CD4-positive, alpha-beta T cell (primary cell): ENCODE data around the gene SNX19. TPM values are rescaled to one million over a fixed set of nuclear protein-coding genes. Genes with fewer than 3 reads are reported as not detected.

Experiments
- ATAC-seq: fragments of 200-7000 bp; cut with Tn5 transposase; one replicate; pipeline ENCODE4 v1.10.0; 2022; ENCODE audit warnings: mild to moderate bottlenecking; ENCODE audit not compliant: poor library complexity
- CTCF ChIA-PET: fragments of 350-600 bp; sonication (Branson Sonifier 250); formaldehyde crosslinking; loops from one replicate; lab custom pipeline; 2021; ENCODE audit warnings: antibody characterized with exemption, inconsistent platforms; lab: Charles Lee
- POLR2A ChIA-PET: fragments of 350-600 bp; sonication (Branson Sonifier 250); formaldehyde crosslinking; loops from one replicate; lab custom pipeline; 2021; ENCODE audit warnings: antibody characterized with exemption, inconsistent platforms; lab: Charles Lee
- DNase-seq, 14 experiments: peaks; one replicate each; pipeline ENCODE4 v3.0.0-alpha.2; 2013 to 2020; ENCODE audit warnings: mixed read lengths in 2 of 14
- H3K27ac ChIP-seq, 2 donors: one replicate each; pipeline versions ENCODE4 v1.5.1 to v1.7.0; 2013; ENCODE audit warnings: low read length in 2 of 2, low read depth in 1 of 2, mild to moderate bottlenecking in 1 of 2
- H3K27me3 ChIP-seq, 2 experiments: 1 replicate in 1 of 2; 2 replicates in 1 of 2; pipeline versions ENCODE4 v1.6.1 to v1.7.0; 2013; ENCODE audit warnings: low read length in 2 of 2, control low read depth in 1 of 2, mild to moderate bottlenecking in 1 of 2, moderate library complexity in 1 of 2; ENCODE audit not compliant: insufficient read depth in 2 of 2, control insufficient read depth in 1 of 2
- H3K36me3 ChIP-seq: one replicate; pipeline ENCODE4 v1.6.1; 2013; ENCODE audit warnings: low read length, control low read depth; ENCODE audit not compliant: insufficient read depth
- H3K4me1 ChIP-seq: one replicate; pipeline ENCODE4 v1.6.1; 2013; ENCODE audit warnings: low read length, control low read depth; ENCODE audit not compliant: insufficient read depth
- H3K4me3 ChIP-seq: one replicate; pipeline ENCODE4 v1.5.1; 2013; ENCODE audit warnings: mild to moderate bottlenecking, low read length, moderate library complexity
- H3K9me3 ChIP-seq, 2 experiments: 1 replicate in 1 of 2; 2 replicates in 1 of 2; pipeline versions ENCODE4 v1.6.1 to v1.7.0; 2013; ENCODE audit warnings: low read length in 2 of 2, mild to moderate bottlenecking in 2 of 2, control low read depth in 1 of 2, moderate library complexity in 1 of 2; ENCODE audit not compliant: control insufficient read depth in 1 of 2, insufficient read depth in 1 of 2
- H3K27ac Mint-ChIP-seq: one replicate; pipeline ENCODE4 v1.8.0; 2020; ENCODE audit warnings: mixed read lengths
- H3K27me3 Mint-ChIP-seq: one replicate; pipeline ENCODE4 v1.8.0; 2021; ENCODE audit warnings: mixed read lengths
- H3K36me3 Mint-ChIP-seq: one replicate; pipeline ENCODE4 v1.8.0; 2021; ENCODE audit warnings: low read depth, mixed read lengths
- H3K4me1 Mint-ChIP-seq: one replicate; pipeline ENCODE4 v1.8.0; 2021; ENCODE audit warnings: low read depth, mixed read lengths
- H3K4me3 Mint-ChIP-seq: one replicate; pipeline ENCODE4 v1.8.0; 2020; ENCODE audit warnings: mild to moderate bottlenecking, mixed read lengths
- H3K9me3 Mint-ChIP-seq: one replicate; pipeline ENCODE4 v1.8.0; 2020; ENCODE audit warnings: mixed read lengths
- intact Hi-C, 2 experiments: fragments of 100-400 bp; cut with DNase I in 1 of 2; cut with micrococcal nuclease in 1 of 2; formaldehyde crosslinking; loops; one replicate each; pipeline versions ENCODE4 v1.15.1 to v1.9.0; 2023 to 2025; cut with DNase I, micrococcal nuclease
- total RNA-seq, 174 experiments: library from RNA in 2 of 174; stranded (reverse) in 2 of 174; gene quantifications; one replicate each; pipeline ENCODE4 v1.2.3 and lab custom pipeline; 2021 to 2026
- TF ChIP-seq, protein P1 (sequence below): fragments of 200-600 bp; IDR thresholded peaks from one replicate; pipeline ENCODE4 v1.8.0; 2022; ENCODE audit warnings: antibody characterized with exemption, mild to moderate bottlenecking

SNX19 gene
- total RNA-seq, 2 experiments from 2014 or later = 41.2 to 43.8 TPM

DNA sequence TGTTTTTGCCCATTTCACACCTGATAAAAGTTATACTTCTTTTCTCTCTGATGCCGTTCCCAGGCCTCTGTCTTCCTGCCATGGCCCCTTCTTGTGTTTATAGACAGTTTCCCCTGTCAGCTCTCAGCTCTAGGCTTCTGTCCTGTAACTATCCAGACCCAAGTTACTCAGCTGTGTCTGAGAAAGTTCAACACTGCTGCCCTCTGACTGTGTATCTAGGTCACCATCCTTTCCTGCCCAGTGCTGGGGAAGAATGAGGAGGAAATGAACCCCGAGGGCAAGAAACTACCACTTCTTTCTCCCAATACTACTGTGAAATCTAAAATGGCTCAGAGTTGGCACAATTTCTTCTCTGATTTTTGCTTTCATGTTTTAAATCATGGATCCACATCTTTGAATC lies 29.6 kb downstream of the SNX19 start:
- Mint-ChIP-seq H3K27ac (peak overlapping the region; percentile 37), H3K4me1 (peaks cover 14% of the 10 kb centered on the region), H3K4me3 (no peak overlapping the region), H3K27me3 (no peaks in the 10 kb centered on the region), H3K9me3 (no peaks in the 10 kb centered on the region), H3K36me3 (peaks cover 28% of the 10 kb centered on the region)
- Histone ChIP-seq H3K4me1 (no peaks in the 10 kb centered on the region), H3K27ac (no peak overlapping the region), H3K27me3 (no peaks in the 10 kb centered on the region), H3K4me3 (no peak overlapping the region), H3K9me3 (no peaks in the 10 kb centered on the region), H3K36me3 (peaks cover 76% of the 10 kb centered on the region)
- ATAC-seq = no peak
- TF ChIP-seq, protein P1, sequence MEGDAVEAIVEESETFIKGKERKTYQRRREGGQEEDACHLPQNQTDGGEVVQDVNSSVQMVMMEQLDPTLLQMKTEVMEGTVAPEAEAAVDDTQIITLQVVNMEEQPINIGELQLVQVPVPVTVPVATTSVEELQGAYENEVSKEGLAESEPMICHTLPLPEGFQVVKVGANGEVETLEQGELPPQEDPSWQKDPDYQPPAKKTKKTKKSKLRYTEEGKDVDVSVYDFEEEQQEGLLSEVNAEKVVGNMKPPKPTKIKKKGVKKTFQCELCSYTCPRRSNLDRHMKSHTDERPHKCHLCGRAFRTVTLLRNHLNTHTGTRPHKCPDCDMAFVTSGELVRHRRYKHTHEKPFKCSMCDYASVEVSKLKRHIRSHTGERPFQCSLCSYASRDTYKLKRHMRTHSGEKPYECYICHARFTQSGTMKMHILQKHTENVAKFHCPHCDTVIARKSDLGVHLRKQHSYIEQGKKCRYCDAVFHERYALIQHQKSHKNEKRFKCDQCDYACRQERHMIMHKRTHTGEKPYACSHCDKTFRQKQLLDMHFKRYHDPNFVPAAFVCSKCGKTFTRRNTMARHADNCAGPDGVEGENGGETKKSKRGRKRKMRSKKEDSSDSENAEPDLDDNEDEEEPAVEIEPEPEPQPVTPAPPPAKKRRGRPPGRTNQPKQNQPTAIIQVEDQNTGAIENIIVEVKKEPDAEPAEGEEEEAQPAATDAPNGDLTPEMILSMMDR = no peak
- no peak for DNase-seq
- ChIA-PET CTCF (no interaction called here), POLR2A (no interaction called here)
- intact Hi-C loops = no loop called here

DNA sequence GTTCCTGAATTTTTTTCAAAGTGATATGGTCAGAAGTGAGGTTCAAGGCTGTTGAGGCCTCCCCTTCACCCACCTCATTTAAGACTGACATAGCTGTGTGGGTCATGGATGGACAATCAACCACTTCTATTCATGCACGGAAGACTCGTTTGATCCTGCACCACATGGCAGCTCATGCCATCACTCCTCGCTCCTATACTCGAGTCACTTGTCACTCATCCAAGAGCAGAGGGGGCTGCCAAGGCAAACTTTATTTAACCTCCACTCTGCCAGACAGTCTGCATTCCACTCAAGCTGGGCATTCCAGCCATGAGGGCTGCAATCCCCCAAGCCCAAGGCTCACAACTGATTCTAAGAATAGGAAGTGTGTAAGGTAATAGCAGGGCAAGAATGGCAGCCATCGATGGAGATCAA lies 34.1 kb downstream of the SNX19 start:
- ChIA-PET CTCF (interaction anchor here (1.6 kb wide), 1 partner anchor 12 kb away, joined by 7 read pairs; no protein-coding TSS in a partner anchor), POLR2A (no interaction called here)
- Histone ChIP-seq H3K27ac (no peak overlapping the region), H3K36me3 (peaks cover 90% of the 10 kb centered on the region), H3K27me3 (no peaks in the 10 kb centered on the region), H3K4me1 (no peaks in the 10 kb centered on the region), H3K9me3 (no peaks in the 10 kb centered on the region), H3K4me3 (no peak overlapping the region)
- H3K27ac Mint-ChIP-seq = no peak overlapping the region
- TF ChIP-seq, protein P1 = no peak
- no peaks in the 10 kb centered on the region for H3K27me3 Mint-ChIP-seq
- no peak overlapping the region for H3K4me3 Mint-ChIP-seq
- ATAC-seq = no peak
- H3K9me3 Mint-ChIP-seq = no peaks in the 10 kb centered on the region
- intact Hi-C loops = no loop called here
- DNase-seq = no peak
- peaks cover 71% of the 10 kb centered on the region for H3K36me3 Mint-ChIP-seq
- H3K4me1 Mint-ChIP-seq = peaks cover 8% of the 10 kb centered on the region

DNA sequence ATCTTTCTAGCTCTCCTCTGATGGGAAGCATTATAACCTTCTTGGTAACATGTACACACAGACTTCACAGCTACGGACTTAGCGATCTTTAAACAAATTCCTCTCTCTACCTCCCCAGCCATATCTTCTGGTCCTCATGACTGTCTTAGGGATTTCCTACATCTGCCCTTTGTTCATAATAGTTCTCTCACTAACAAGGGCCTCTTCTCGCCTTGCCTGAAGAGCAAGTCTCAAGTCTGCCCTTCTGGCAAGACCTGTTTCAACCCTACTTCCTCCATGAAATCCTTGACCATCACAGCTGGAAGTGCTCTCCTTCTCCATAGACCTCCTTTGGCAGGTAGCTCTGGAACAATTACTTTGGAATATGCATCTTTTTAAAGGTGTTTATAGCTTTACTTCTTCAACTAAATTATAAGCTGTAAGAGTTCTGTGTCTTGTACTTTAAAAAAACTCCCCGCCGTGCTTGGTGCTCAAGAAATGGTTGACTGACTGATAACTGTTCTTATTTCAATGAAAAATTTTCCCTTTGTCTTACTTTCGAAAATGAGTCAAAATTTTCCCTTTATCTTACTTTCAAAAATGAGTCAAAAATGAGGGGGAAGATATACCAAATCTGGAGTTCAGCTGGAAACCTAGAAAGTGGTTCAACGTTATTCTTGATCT lies 34.7 kb downstream of the SNX19 start:
- Histone ChIP-seq H3K36me3 (peaks cover 91% of the 10 kb centered on the region), H3K4me3 (no peak overlapping the region), H3K27ac (no peak overlapping the region), H3K9me3 (no peaks in the 10 kb centered on the region), H3K27me3 (no peaks in the 10 kb centered on the region), H3K4me1 (no peaks in the 10 kb centered on the region)
- Mint-ChIP-seq H3K27ac (no peak overlapping the region), H3K4me3 (no peak overlapping the region), H3K9me3 (no peaks in the 10 kb centered on the region), H3K36me3 (peaks cover 77% of the 10 kb centered on the region), H3K27me3 (no peaks in the 10 kb centered on the region), H3K4me1 (peaks cover 2% of the 10 kb centered on the region)
- intact Hi-C loops = no loop called here
- CTCF ChIA-PET = interaction anchor here (1.6 kb wide), 1 partner anchor 13 kb away, joined by 7 read pairs; no protein-coding TSS in a partner anchor
- DNase-seq (no peak), ATAC-seq (no peak)
- POLR2A ChIA-PET = no interaction called here
- TF ChIP-seq, protein P1 = no peak
